Measurements from ENCODE around the gene C2orf76.
"Not testable (repeated sequence)": the region's sequence is repeated elsewhere in the genome, so short reads cannot be mapped to it uniquely, and the experiment has no call there.

Gene C2orf76

DNA sequence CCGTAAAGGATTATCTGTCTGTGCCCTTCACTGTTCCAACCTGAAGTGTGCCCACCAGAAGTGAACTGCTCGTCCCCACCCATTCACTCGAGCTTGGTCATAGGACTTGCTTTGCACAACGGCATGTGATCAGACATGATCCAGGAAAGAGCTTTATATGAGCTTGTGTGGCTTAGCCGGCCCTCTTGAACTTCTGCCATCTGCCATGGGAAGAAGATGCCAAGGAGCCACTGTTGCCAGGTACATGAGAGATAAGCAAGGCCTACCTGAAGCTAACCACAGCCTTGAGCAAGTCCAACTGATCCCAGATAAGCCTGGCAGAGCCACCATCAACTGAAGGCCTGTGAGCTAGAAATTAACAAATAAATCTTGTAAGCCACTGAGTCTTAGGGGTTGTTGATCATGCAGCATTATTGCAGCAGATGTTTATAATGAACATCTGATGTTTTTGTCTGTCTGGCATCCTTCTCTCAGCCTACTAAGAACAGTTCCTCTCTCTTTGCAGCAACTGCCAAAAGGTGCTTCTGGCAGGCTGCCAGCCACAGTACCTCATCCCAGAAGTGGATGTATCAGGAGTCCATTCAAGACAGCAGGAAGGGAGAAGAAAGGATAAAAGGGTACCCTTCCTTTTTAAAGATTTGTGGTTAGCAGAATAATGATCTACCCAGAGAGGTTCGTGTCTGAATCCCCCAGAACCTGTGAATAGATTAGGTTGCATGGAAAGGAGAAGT is 16.9 kb upstream of the C2orf76 start:
- Mint-ChIP-seq H3K9me3 (no peaks in the 10 kb centered on the region), H3K4me1 (peaks cover 27% of the 10 kb centered on the region), H3K27me3 (ENCODE audit: low read depth) (peaks cover 4% of the 10 kb centered on the region), H3K36me3 (ENCODE audit: low read depth) (no peaks in the 10 kb centered on the region), H3K4me3 (no peak overlapping the region), H3K27ac (peak overlapping the region in 2 of 3 experiments; percentile 32 to 50)
- TF ChIP-seq, protein P1, sequence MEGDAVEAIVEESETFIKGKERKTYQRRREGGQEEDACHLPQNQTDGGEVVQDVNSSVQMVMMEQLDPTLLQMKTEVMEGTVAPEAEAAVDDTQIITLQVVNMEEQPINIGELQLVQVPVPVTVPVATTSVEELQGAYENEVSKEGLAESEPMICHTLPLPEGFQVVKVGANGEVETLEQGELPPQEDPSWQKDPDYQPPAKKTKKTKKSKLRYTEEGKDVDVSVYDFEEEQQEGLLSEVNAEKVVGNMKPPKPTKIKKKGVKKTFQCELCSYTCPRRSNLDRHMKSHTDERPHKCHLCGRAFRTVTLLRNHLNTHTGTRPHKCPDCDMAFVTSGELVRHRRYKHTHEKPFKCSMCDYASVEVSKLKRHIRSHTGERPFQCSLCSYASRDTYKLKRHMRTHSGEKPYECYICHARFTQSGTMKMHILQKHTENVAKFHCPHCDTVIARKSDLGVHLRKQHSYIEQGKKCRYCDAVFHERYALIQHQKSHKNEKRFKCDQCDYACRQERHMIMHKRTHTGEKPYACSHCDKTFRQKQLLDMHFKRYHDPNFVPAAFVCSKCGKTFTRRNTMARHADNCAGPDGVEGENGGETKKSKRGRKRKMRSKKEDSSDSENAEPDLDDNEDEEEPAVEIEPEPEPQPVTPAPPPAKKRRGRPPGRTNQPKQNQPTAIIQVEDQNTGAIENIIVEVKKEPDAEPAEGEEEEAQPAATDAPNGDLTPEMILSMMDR (IDR thresholded peaks at IDR 0.05; ENCODE audit: unreplicated experiment in 3 of 3): no peak

DNA sequence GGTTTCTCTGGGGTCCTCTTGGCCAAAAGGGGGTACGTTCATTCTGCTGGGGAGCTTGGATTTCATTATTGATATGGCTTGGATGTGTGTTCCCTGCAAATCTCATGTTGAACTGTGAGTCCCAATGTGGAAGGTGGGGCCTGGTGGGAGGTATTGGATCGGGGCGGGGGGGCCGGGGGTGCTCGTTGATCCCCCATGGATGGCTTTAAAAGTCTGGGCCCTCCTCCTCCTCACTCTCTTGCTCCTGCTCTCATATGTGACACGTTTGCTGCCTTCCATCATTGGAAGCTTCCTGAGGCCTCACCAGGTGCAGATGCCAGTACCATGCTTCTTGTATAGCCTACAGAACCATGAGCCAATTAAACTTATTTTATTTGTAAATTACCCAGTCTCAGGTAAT is 11.9 kb upstream of the C2orf76 start:
- Mint-ChIP-seq H3K27me3 (ENCODE audit: low read depth) (peaks cover 11% of the 10 kb centered on the region), H3K4me1 (peaks cover 23% of the 10 kb centered on the region), H3K9me3 (peaks cover 15% of the 10 kb centered on the region), H3K36me3 (ENCODE audit: low read depth) (peaks cover 16% of the 10 kb centered on the region), H3K27ac (no peak overlapping the region), H3K4me3 (no peak overlapping the region)
- TF ChIP-seq, protein P1 (IDR thresholded peaks at IDR 0.05; ENCODE audit: unreplicated experiment in 3 of 3): no peak

DNA sequence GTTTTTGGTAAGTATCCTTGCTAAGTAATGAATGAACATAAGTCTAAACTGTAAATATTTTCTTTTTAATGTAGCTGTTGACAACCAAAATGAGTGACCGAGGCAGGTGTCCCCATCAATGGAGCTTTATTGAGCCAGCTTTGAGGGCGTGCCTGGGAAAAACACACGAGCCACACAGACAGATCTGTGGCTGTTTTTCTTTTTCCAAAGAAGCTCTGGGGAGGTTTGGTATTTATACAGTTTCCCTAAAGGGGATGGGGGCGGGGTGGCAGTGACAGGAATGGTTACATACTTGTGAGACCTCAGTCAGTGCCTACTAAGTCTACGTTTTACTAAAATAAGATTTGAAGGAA is 11.3 kb upstream of the C2orf76 start:
- peak overlapping the region; percentile 2 to 25 (median 7) for H3K27ac Mint-ChIP-seq
- TF ChIP-seq, protein P1 (IDR thresholded peaks at IDR 0.05; ENCODE audit: unreplicated experiment in 3 of 3): no peak
- H3K36me3 Mint-ChIP-seq (ENCODE audit: low read depth): peaks cover 22% of the 10 kb centered on the region
- H3K4me1 Mint-ChIP-seq: peaks cover 23% of the 10 kb centered on the region
- no peak overlapping the region for H3K4me3 Mint-ChIP-seq
- H3K27me3 Mint-ChIP-seq (ENCODE audit: low read depth): peaks cover 8% of the 10 kb centered on the region
- peaks cover 17% of the 10 kb centered on the region for H3K9me3 Mint-ChIP-seq

DNA sequence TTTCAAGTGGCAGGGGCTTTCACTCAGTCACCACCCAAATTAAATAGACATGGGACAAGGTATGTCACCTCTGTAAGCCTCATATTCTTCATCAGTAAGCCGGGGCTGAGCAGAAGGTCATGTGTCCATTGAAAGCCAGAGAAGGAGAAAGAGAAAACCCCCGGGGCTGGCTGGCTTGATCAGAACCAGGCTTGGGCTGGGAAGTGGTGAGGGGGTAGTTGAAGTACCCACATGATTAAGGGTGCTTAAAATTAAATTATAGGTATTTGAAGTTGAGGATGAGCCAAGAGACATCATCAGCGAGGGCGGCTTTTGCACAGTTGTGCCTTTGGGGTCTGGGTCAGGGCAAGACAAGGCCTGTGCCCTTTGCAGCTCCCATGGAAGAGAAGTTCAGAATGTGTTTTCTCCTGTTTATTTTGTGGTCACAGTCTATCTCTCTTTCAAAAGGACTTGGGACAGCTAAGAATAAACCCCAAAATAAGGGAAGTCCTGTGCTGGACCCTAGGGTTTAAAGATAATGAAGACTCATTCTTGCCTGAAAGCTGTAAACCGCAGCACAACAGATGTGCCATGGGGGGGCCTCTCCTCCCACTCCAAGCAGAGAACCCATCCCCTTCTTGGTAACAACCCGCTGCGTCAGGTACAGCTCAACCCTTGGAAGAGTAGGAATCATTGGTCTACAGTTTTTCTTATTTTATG is 10.8 kb upstream of the C2orf76 start:
- Mint-ChIP-seq H3K4me3 (no peak overlapping the region), H3K27me3 (ENCODE audit: low read depth) (peaks cover 8% of the 10 kb centered on the region), H3K27ac (peak overlapping the region in 1 of 3 experiments; percentile 25), H3K36me3 (ENCODE audit: low read depth) (peaks cover 28% of the 10 kb centered on the region), H3K4me1 (peaks cover 23% of the 10 kb centered on the region), H3K9me3 (peaks cover 19% of the 10 kb centered on the region)
- TF ChIP-seq, protein P1 (IDR thresholded peaks at IDR 0.05; ENCODE audit: unreplicated experiment in 3 of 3): no peak

DNA sequence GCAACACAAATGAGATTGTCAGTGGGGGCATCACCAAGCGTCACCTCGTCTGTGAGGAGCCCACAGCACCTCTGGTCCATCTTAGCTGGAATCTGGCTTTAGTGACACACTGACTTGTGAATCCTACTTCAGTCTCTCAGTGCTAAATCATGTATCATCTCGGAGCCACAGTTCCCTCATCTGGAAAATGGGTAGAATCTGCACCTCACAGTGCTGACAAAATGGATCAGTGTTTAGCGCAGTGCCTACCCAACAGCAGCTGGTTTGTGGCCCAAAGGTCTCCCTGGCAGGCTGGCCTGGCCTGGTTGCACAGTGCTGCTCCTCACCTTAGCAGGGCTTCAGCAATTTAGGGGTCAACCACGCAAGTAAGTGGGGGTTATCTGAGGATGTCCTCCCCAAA is 10.2 kb upstream of the C2orf76 start:
- TF ChIP-seq, protein P1 (IDR thresholded peaks at IDR 0.05; ENCODE audit: unreplicated experiment in 3 of 3): no peak
- H3K4me3 Mint-ChIP-seq: no peak overlapping the region
- H3K9me3 Mint-ChIP-seq: peaks cover 22% of the 10 kb centered on the region
- H3K4me1 Mint-ChIP-seq: peaks cover 23% of the 10 kb centered on the region
- H3K27me3 Mint-ChIP-seq (ENCODE audit: low read depth): peaks cover 8% of the 10 kb centered on the region
- H3K36me3 Mint-ChIP-seq (ENCODE audit: low read depth): peaks cover 34% of the 10 kb centered on the region
- no peak overlapping the region for H3K27ac Mint-ChIP-seq

DNA sequence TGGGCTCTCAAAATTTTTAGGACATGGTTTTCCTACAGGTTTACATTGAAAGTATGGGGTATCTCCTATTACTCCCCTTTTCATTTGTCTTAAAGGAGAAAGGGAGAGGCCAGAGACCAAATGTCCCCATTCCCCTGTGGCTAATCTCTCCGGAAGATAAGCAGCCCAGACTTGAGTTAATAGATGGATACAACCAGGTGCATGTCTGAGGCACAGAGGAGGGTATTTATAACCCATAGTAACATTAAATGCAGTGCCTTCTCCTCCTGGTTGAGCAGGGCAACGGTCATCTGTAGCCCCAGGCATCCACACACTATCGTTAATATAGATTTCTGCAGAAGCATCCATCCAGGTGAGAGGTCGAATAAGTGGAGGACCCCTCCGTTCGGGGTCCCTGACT is 9.8 kb upstream of the C2orf76 start:
- Mint-ChIP-seq H3K9me3 (peaks cover 22% of the 10 kb centered on the region), H3K36me3 (ENCODE audit: low read depth) (peaks cover 38% of the 10 kb centered on the region), H3K4me1 (peaks cover 23% of the 10 kb centered on the region)
- not testable (repeated sequence) for H3K27ac Mint-ChIP-seq; H3K4me3 Mint-ChIP-seq; H3K27me3 Mint-ChIP-seq (ENCODE audit: low read depth)

DNA sequence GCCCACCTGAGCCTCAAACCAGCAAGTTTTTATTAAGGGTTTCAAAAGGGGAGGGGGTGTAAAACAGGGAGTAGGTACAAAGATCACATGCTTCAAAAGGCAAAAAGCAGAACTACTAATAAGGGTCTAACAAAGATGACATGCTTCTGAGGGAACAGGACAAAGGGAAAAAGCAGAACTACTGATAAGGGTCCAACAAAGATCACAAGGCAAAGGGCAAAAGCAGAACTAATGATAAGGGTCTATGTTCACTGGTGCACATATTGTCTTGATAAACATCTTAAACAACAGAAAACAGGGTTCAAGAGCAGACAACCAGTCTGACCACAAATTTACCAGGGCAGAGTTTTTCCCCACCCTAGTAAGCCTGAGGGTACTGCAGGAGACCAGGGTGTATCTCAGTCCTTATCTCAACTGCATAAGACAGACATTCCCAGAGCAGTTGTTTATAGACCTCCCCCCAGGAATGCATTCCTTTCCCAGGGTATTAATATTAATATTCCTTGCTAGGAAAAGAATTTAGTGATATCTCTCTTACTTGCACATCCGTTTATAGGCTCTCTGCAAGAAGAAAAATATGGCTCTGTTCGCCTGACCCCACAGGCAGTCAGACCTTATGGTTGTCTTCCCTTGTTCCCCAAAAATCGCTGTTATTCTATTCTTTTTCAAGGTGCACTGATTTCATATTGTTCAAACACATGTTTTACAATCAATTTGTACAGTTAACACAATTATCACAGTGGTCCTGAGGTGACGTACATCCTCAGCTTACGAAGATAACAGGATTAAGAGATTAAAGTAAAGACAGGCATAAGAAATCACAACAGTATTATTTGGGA is 7.5 kb upstream of the C2orf76 start:
- Mint-ChIP-seq H3K9me3 (peaks cover 22% of the 10 kb centered on the region), H3K36me3 (ENCODE audit: low read depth) (peaks cover 58% of the 10 kb centered on the region), H3K4me1 (peaks cover 28% of the 10 kb centered on the region)
- not testable (repeated sequence) for H3K27me3 Mint-ChIP-seq (ENCODE audit: low read depth); H3K27ac Mint-ChIP-seq; H3K4me3 Mint-ChIP-seq
